ENCODE measurements around the gene ABI3BP.

ABI3BP gene

GRCh38 chr3:100780071-100780622 is 213.1 kb downstream of the ABI3BP start:
- DNase-seq (ENCODE audit: low read depth in 2 of 3, low spot score in 1 of 3), result no peak

DNA sequence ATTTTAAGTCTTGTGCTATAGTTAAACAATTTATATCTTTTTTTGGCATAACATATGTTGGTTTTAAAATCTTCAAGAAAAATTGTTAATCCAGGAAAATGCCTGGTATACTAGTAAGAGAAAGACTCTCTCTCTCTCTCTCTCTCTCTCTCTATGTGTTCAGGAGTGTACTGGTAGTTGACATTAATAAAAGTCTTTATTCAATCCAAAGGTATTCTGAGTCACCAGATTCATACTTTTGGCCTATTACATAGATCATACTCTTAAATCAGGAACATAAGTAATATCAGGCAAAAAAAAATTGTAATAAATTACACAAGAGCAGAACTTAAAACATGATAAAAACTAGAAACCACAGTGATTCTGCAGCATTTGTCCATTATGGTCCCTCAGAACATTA is 213.7 kb downstream of the ABI3BP start:
- no peak for DNase-seq (ENCODE audit: low read depth in 2 of 3, low spot score in 1 of 3)

DNA sequence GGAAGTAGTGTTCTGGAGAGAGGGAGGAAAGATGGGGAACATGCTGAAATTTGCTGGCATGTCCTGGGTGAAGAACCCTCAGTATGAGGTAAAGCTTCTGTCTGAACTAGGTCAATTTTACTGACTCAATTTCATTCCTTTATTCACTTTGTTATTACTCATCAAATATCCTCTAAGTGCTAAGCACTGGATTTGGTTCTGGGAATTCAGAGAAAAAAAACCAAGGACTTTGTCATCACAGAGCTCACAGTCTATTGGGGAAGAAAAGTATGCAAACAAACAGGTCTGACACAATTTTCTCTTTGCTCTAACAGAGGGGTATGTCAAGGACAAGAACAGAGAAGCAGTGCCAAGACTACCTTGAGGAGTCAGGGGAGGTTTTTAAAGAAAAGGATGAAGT is 215.9 kb downstream of the ABI3BP start:
- DNase-seq (ENCODE audit: low read depth in 2 of 3, low spot score in 1 of 3), result no peak

- no peak for DNase-seq (ENCODE audit: low read depth in 2 of 3, low spot score in 1 of 3)
Measured at GRCh38 chr3:100776746-100777145, 216.5 kb downstream of the ABI3BP start.

- DNase-seq (ENCODE audit: low read depth in 2 of 3, low spot score in 1 of 3), result no peak
Measured at GRCh38 chr3:100776097-100776729, 217.0 kb downstream of the ABI3BP start.

GRCh38 chr3:100775669-100776068 is 217.6 kb downstream of the ABI3BP start:
- DNase-seq (ENCODE audit: low read depth in 2 of 3, low spot score in 1 of 3), result no peak

DNA sequence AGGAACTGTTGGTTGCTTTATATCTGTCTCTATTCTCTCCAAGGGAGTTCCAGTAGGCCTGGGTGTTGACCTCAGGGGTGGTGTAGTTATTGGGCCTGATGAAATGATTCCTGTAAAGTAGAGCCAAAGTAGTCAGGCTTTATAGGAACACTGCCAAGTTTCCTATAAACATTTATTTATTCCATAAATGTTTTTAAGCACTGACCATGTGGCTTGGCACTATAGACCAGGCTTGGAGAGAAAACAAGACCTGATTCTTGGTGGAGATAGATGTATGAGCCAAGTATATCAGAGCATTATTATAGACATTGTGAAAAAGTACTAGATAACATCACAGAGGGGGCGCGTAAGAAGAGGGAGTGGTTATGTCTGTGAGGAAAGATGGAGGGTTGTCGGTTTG is 218.0 kb downstream of the ABI3BP start:
- no peak for DNase-seq (ENCODE audit: low read depth in 2 of 3, low spot score in 1 of 3)

GRCh38 chr3:100769693-100770092 is 223.5 kb downstream of the ABI3BP start:
- no peak for DNase-seq (ENCODE audit: low read depth in 2 of 3, low spot score in 1 of 3)

- no peak for DNase-seq (ENCODE audit: low read depth in 2 of 3, low spot score in 1 of 3)
Measured at GRCh38 chr3:100766069-100766468, 227.2 kb downstream of the ABI3BP start.

DNA sequence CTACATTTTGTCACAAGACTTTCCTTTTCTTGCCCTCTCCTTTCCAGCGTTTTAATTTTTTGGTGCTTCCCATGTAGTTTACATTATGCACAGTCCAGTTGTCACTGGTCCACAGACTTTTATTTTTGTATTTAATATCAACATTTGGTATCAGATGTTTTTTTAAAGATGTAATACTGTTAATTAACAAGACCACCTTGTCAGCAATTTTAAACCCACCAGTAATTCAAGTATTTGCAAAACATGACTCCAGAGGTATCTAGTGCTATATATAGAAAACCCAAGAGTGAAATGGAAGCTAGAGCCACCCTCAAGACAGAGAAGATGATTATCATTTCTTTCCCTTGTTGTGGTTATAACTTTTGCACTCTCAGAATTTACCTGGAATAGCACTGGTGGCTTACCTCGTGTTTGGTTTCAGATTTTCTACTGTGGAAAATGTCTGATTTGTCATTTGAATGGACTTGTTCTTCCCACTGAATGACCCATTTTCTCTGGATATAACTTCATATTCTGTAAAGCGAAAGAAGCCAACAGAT is 227.7 kb downstream of the ABI3BP start:
- no peak for DNase-seq (ENCODE audit: low read depth in 2 of 3, low spot score in 1 of 3)

GRCh38 chr3:100761951-100762350 is 231.3 kb downstream of the ABI3BP start:
- DNase-seq (ENCODE audit: low read depth in 2 of 3, low spot score in 1 of 3), result no peak

DNA sequence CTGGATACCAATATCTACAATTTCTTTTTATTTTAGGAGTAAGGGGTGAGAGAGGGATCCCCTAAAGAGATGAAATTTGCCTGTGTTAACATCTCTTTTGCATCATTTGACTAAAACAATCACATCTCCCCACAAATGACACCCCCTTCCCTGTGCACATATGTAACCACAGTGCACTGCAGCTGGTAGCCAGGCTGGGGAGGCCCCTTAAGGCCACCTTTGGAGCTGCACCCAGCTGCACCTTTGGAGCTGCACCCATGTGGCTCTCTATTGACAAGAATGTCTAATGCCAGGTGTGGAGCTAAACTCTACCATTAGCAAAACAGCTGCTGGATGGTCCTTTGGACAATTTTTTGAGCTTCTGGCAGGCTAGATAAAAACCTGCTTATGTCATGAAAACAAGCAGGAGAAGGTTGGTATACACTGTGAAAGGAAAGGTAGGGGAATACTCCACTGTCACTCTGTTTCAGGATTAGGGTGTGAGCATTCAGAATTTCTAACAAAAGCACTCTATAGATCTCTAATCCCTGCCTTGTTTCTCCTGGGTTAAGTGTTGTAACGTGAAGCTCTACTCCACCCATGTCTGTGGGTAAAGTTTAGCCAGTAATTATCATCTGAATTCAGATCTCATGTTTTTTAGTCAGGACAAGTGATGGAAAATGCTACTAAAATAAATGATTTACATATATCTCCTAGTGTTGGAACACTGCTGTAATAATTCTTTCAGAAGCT is 231.8 kb downstream of the ABI3BP start:
- DNase-seq (ENCODE audit: low read depth in 2 of 3, low spot score in 1 of 3), result no peak

DNA sequence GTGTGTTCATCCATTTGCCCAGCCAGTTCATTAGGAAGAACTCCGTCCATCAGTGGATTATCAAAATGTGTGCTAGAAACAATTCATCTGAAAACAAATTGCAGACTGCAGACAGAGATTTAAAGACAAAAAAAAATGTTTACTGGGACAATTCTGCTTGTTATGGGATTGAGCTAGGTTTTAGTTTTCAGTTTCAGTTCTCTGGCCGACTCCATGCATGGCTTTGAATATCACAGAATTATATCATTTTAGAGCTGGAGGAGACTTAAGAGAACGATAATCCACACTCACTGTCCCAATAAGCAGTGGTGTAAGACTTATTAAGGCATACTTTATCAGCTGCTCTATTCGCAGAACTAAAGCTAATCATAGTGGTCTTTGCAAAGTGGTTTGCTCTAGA is 232.8 kb downstream of the ABI3BP start:
- DNase-seq (ENCODE audit: low read depth in 2 of 3, low spot score in 1 of 3), result no peak

DNA sequence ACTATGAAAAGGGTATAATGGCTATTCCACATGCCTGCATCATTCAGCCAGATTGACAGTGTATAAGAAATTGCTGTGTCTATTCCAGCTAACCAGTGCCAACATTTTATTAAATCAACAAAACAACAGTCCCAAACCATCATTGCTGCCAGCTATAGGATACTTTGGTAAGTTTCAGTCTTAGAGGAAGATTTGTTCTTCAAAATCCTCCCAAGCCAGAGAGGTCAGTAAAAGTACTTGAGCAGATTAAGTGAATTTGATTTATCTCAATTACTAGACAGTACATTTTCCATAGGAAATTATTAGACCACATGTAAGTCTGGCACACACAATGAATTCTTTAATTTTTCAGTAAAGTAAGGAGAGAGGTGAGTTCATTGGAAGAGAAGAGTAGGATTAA is 233.3 kb downstream of the ABI3BP start:
- DNase-seq (ENCODE audit: low read depth in 2 of 3, low spot score in 1 of 3), result no peak

GRCh38 chr3:100759159-100759558 is 234.1 kb downstream of the ABI3BP start:
- no peak for DNase-seq (ENCODE audit: low read depth in 2 of 3, low spot score in 1 of 3)

DNA sequence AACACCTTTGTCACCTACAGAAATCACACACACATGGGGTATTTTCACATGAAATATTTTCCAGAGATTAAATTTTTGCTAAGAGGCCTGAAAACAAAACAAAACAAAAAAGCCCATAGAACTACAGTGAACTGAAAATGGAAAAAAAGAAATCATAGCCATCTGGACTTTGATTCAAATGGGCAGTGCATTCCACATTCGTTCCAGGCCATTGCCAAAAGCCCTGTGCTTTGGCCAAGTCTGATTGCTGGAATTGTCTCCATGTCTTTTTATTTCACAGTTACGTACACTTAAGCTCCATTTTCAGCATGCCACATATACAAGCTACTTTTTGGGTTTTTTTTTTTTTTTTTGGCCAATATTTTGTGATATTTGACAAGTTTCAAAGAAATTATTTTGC is 236.8 kb downstream of the ABI3BP start:
- DNase-seq (ENCODE audit: low read depth in 2 of 3, low spot score in 1 of 3), result no peak

DNA sequence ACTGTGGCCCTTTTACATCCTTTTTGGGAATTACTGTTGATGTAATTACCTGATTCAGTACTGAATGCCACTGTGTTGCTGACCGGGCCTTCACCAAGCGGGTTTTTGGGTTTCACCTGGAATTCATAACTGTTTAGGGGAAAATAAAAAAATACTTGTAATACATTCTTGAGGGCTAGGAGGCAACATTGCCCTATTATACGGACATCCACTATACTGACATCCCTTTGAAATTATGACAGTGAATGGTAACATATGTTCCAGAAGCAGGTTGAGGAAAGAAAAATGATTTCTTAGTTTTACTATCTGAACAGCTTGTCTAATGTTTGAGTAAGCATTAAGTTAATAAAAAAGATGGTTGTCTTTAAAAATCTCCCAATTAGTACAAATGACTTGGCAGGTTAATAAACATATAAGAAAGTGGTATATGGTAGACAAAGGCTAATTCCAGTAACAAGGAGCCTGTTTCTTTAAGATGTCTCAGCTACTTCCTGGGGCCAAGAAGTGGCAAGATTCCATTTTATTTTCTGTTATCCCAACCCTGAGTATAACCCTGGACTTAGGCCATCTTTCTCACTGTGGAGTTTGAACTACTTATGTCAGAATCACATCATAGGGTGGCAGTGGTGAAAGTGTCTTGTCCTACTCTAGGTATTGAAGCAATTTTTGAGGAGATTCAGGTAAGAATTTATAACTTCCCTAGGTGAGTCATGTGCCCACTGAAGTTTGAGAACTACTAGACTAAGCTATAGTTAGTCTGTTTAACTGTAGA is 238.5 kb downstream of the ABI3BP start:
- no peak for DNase-seq (ENCODE audit: low read depth in 2 of 3, low spot score in 1 of 3)

DNA sequence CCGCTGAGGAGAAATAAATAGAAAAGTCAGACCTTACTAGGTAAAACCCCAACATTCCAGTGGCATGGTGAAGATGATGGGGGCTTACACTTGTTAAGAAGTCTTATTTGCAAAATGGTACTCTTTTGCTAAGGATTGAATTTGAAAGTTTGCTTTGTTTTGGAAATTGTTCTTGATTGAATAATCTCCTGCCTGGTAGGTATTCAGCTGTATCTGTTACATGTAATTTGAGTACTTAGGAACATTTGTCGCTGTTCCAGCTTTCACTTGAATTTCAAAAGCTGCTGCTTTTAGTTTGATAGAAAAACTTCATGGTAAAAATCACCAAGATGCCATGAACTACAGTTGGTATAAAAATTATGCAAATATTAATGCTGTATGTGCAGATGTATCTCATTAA is 239.4 kb downstream of the ABI3BP start:
- DNase-seq (ENCODE audit: low read depth in 2 of 3, low spot score in 1 of 3), result no peak

DNA sequence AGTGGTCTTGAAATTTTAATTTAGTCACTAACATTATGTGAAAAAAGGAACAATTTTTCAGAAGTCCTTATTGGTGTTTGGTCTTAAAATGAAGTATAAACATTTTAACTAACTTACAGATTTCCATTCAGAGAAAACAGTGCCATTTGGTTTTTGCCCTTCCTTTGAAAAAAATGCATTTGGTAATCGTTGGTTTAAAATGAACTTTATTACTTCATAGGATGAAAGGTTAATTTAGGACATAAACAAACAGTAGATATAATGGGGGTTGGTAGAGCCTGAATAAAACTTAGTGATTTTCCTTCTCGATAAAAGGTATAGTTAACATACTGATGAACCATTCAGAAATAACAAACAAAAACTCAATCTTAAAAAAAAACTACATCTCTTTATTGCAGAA is 244.3 kb downstream of the ABI3BP start:
- DNase-seq (ENCODE audit: low read depth in 2 of 3, low spot score in 1 of 3), result no peak

GRCh38 chr3:100748220-100748619 is 245.0 kb downstream of the ABI3BP start:
- DNase-seq (ENCODE audit: low read depth in 2 of 3, low spot score in 1 of 3), result no peak

DNA sequence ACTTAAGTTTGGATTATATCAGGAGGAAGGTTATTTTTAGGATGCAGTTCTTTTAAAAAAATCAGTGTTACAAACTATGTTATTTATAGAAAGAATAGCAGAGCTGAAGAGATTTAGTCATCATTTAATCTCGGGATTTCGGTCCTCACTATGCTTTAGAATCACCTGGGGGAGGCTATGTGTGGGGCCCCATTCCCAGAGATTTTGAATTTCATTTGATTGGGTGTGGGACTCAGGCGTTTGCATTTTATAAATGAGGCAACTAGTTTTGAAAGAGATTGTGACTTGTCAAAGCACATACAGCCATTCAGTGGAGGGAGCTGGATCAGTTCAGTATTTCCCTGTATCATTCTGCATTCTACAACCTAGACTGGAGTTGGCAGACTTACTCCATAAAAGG is 247.1 kb downstream of the ABI3BP start:
- DNase-seq (ENCODE audit: low read depth in 2 of 3, low spot score in 1 of 3), result no peak

DNA sequence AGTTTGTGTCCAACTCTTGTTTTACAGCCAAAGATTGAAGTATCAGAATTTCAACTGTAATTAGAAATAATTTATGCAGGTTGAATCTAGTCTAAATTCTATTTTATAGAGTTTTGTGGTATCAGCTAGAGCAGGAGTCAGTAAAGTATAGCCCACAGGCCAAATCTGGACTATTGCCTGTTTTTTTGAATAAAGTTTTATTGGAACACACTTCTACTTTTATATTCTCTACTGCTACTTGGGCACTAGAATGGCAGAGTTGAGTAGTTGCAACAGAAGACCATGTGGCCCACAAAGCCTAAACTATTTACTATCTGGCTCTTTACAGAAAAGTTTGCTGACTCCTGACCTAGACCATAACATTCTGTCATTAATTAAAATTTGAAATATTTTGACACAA is 247.6 kb downstream of the ABI3BP start:
- DNase-seq (ENCODE audit: low read depth in 2 of 3, low spot score in 1 of 3), result no peak
